LNCAP (cell line): ENCODE results near the gene TLR9.

Experiments
- CTCF ChIP-seq: fragments of 450-650 bp; IDR thresholded peaks from 2 replicates; pipeline ENCODE4 v1.5.1; 2017; ENCODE audit warnings: mild to moderate bottlenecking

Gene TLR9

GRCh38 chr3:52175416-52176179 is 49.8 kb downstream of the TLR9 start:
- TF ChIP-seq CTCF, result no peak

GRCh38 chr3:52174896-52175295 is 50.5 kb downstream of the TLR9 start:
- no peak for TF ChIP-seq CTCF

- TF ChIP-seq CTCF, result no peak
These were observed 52.3 kb downstream of the TLR9 start for GRCh38 chr3:52173101-52173500.

- TF ChIP-seq CTCF, result no peak
These were observed 53.1 kb downstream of the TLR9 start for GRCh38 chr3:52172262-52172757.

GRCh38 chr3:52171514-52172261 is 53.8 kb downstream of the TLR9 start:
- no peak for TF ChIP-seq CTCF
